ENCODE measurements around the gene SERINC5. TPM values are rescaled to one million over a fixed set of nuclear protein-coding genes. Genes with fewer than 3 reads are reported as not detected.

SERINC5 gene
- total RNA-seq, 1 experiment from 2014 or later, result 70.6 TPM

DNA sequence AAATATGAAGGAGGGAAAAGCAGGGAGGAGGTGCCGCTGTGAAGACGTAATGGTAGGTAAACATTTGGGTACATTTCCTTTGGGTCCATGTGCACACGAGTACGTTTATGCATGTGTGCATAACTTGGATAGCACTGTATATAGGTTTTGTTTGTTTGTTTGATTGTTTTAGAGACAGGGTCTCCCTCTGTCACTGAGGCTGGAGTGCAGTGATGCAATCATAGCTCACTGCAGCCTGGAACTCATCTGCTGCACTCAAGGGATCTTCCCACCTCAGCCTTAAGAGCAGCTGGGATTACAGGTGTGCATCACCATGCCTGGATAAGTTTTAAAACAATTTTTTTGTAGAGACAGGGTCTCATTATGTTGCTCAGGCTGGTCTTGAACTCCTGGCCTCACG is 126.7 kb downstream of the SERINC5 start:
- DNase-seq (ENCODE audit: low read depth, low spot score) (no peak), ATAC-seq (no peak)
- Histone ChIP-seq H3K4me1 (ENCODE audit: control insufficient read depth, insufficient read depth, low read length) (no peaks in the 10 kb centered on the region), H3K36me3 (ENCODE audit: control insufficient read depth, insufficient read depth, low read length) (no peaks in the 10 kb centered on the region), H3K9me3 (ENCODE audit: control insufficient read depth, insufficient read depth, low read depth, low read length) (no peaks in the 10 kb centered on the region), H3K27me3 (ENCODE audit: control insufficient read depth, insufficient read depth, low read length) (no peaks in the 10 kb centered on the region), H3K27ac (ENCODE audit: low read length) (no peak overlapping the region), H3K4me3 (ENCODE audit: low read depth in 2 of 2, low read length in 2 of 2) (no peak overlapping the region)
- no TSS peak for BruUV-seq (replicated peaks)
- ChIA-PET CTCF (no interaction called here), POLR2A (no interaction called here)
- intact Hi-C loops (cut with micrococcal nuclease; ENCODE audit: unreplicated experiment) (no loop called here), in situ Hi-C loops (cut with HindIII; ENCODE audit: low pct_unique_long_range_greater_than_20kb, low sequenced_read_pairs) (no loop called here)
- TF ChIP-seq TCF7L2 (IDR thresholded peaks at IDR 0.05; ENCODE audit: low read depth, low read length) (no peak), POLR2AphosphoS5 (IDR thresholded peaks at IDR 0.05; ENCODE audit: low read depth, low read length) (no peak), SIN3A (IDR thresholded peaks at IDR 0.05; ENCODE audit: borderline replicate concordance, insufficient read depth, low read depth, low read length) (no peak)
- TF ChIP-seq, protein P1, sequence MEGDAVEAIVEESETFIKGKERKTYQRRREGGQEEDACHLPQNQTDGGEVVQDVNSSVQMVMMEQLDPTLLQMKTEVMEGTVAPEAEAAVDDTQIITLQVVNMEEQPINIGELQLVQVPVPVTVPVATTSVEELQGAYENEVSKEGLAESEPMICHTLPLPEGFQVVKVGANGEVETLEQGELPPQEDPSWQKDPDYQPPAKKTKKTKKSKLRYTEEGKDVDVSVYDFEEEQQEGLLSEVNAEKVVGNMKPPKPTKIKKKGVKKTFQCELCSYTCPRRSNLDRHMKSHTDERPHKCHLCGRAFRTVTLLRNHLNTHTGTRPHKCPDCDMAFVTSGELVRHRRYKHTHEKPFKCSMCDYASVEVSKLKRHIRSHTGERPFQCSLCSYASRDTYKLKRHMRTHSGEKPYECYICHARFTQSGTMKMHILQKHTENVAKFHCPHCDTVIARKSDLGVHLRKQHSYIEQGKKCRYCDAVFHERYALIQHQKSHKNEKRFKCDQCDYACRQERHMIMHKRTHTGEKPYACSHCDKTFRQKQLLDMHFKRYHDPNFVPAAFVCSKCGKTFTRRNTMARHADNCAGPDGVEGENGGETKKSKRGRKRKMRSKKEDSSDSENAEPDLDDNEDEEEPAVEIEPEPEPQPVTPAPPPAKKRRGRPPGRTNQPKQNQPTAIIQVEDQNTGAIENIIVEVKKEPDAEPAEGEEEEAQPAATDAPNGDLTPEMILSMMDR (IDR thresholded peaks at IDR 0.05), result no peak
- TF ChIP-seq, protein P2, sequence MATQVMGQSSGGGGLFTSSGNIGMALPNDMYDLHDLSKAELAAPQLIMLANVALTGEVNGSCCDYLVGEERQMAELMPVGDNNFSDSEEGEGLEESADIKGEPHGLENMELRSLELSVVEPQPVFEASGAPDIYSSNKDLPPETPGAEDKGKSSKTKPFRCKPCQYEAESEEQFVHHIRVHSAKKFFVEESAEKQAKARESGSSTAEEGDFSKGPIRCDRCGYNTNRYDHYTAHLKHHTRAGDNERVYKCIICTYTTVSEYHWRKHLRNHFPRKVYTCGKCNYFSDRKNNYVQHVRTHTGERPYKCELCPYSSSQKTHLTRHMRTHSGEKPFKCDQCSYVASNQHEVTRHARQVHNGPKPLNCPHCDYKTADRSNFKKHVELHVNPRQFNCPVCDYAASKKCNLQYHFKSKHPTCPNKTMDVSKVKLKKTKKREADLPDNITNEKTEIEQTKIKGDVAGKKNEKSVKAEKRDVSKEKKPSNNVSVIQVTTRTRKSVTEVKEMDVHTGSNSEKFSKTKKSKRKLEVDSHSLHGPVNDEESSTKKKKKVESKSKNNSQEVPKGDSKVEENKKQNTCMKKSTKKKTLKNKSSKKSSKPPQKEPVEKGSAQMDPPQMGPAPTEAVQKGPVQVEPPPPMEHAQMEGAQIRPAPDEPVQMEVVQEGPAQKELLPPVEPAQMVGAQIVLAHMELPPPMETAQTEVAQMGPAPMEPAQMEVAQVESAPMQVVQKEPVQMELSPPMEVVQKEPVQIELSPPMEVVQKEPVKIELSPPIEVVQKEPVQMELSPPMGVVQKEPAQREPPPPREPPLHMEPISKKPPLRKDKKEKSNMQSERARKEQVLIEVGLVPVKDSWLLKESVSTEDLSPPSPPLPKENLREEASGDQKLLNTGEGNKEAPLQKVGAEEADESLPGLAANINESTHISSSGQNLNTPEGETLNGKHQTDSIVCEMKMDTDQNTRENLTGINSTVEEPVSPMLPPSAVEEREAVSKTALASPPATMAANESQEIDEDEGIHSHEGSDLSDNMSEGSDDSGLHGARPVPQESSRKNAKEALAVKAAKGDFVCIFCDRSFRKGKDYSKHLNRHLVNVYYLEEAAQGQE (IDR thresholded peaks at IDR 0.05; ENCODE audit: insufficient read depth in 1 of 2, low read depth in 2 of 2, low read length in 1 of 2), result no peak

DNA sequence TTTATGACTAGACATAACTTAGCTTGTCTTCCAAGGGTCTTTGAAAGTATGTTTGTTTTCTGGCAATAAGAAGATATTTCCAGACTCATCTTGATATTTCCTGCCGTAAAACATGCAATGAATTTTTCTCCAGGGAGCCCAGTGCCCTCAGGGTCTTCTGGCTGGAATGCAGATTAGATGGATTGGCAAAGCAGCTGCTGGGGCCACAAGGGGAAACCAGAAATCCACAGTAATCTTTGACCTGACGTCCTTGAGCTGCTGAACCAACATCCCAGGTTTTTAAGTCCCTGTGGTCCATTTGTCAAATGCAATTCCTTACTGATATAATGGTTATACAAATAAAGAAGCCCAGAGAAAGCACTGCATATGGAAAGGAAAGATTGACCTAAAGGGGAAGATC is 127.7 kb downstream of the SERINC5 start:
- no peak for TF ChIP-seq SIN3A (IDR thresholded peaks at IDR 0.05; ENCODE audit: borderline replicate concordance, insufficient read depth, low read depth, low read length)
- TF ChIP-seq TCF7L2 (IDR thresholded peaks at IDR 0.05; ENCODE audit: low read depth, low read length), result peak; percentile 25; the same call in 1 of the 2 replicates
- no peak for ATAC-seq
- no peaks in the 10 kb centered on the region for H3K36me3 ChIP-seq (ENCODE audit: control insufficient read depth, insufficient read depth, low read length)
- H3K4me1 ChIP-seq (ENCODE audit: control insufficient read depth, insufficient read depth, low read length), result no peaks in the 10 kb centered on the region
- DNase-seq (ENCODE audit: low read depth, low spot score), result no peak
- H3K9me3 ChIP-seq (ENCODE audit: control insufficient read depth, insufficient read depth, low read depth, low read length), result no peaks in the 10 kb centered on the region
- in situ Hi-C loops (cut with HindIII; ENCODE audit: low pct_unique_long_range_greater_than_20kb, low sequenced_read_pairs) (no loop called here), intact Hi-C loops (cut with micrococcal nuclease; ENCODE audit: unreplicated experiment) (no loop called here)
- H3K4me3 ChIP-seq (ENCODE audit: low read depth in 2 of 2, low read length in 2 of 2), result no peak overlapping the region
- no TSS peak for BruUV-seq (replicated peaks)
- CTCF ChIA-PET, result no interaction called here
- POLR2A ChIA-PET, result no interaction called here
- H3K27ac ChIP-seq (ENCODE audit: low read length), result no peak overlapping the region
- no peaks in the 10 kb centered on the region for H3K27me3 ChIP-seq (ENCODE audit: control insufficient read depth, insufficient read depth, low read length)

DNA sequence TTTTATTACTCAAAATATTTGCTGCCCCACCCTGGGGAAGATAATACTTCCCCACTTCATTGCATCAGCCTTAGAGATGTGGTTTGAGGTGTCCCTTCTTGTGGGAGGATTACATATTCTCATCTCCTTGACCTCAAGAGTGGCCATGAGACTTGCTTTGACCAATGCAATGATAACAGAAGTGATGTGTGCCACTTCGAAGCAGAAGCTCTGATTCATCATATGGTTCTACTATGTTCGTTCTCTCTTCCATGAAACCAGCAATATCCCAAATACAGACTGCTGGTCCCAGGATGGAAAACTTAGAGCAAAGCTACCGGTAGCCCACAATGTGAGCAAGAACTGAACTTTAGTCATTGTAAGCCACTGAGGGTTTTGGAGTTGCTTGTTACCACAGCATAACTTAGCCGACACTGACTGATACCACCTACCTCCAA is 128.7 kb downstream of the SERINC5 start:
- Histone ChIP-seq H3K4me3 (ENCODE audit: low read depth in 2 of 2, low read length in 2 of 2) (no peak overlapping the region), H3K9me3 (ENCODE audit: control insufficient read depth, insufficient read depth, low read depth, low read length) (no peaks in the 10 kb centered on the region), H3K4me1 (ENCODE audit: control insufficient read depth, insufficient read depth, low read length) (no peaks in the 10 kb centered on the region), H3K36me3 (ENCODE audit: control insufficient read depth, insufficient read depth, low read length) (no peaks in the 10 kb centered on the region), H3K27ac (ENCODE audit: low read length) (no peak overlapping the region), H3K27me3 (ENCODE audit: control insufficient read depth, insufficient read depth, low read length) (no peaks in the 10 kb centered on the region)
- no peak for DNase-seq (ENCODE audit: low read depth, low spot score)
- ATAC-seq, result no peak
- TF ChIP-seq TCF7L2 (IDR thresholded peaks at IDR 0.05; ENCODE audit: low read depth, low read length) (no peak), POLR2AphosphoS5 (IDR thresholded peaks at IDR 0.05; ENCODE audit: low read depth, low read length) (no peak), SIN3A (IDR thresholded peaks at IDR 0.05; ENCODE audit: borderline replicate concordance, insufficient read depth, low read depth, low read length) (no peak)
- TF ChIP-seq, protein P1 (IDR thresholded peaks at IDR 0.05), result no peak
- TF ChIP-seq, protein P2 (IDR thresholded peaks at IDR 0.05; ENCODE audit: insufficient read depth in 1 of 2, low read depth in 2 of 2, low read length in 1 of 2), result no peak
- BruUV-seq (replicated peaks), result no TSS peak
- CTCF ChIA-PET, result interaction anchor here (0.6 kb wide), 1 partner anchor 293 kb away, joined by 3 read pairs; no protein-coding TSS in a partner anchor
- intact Hi-C loops (cut with micrococcal nuclease; ENCODE audit: unreplicated experiment) (no loop called here), in situ Hi-C loops (cut with HindIII; ENCODE audit: low pct_unique_long_range_greater_than_20kb, low sequenced_read_pairs) (no loop called here)
- POLR2A ChIA-PET, result no interaction called here

Data from Panc1 (cell line).